ENCODE data around the gene OSBP2.

DNA sequence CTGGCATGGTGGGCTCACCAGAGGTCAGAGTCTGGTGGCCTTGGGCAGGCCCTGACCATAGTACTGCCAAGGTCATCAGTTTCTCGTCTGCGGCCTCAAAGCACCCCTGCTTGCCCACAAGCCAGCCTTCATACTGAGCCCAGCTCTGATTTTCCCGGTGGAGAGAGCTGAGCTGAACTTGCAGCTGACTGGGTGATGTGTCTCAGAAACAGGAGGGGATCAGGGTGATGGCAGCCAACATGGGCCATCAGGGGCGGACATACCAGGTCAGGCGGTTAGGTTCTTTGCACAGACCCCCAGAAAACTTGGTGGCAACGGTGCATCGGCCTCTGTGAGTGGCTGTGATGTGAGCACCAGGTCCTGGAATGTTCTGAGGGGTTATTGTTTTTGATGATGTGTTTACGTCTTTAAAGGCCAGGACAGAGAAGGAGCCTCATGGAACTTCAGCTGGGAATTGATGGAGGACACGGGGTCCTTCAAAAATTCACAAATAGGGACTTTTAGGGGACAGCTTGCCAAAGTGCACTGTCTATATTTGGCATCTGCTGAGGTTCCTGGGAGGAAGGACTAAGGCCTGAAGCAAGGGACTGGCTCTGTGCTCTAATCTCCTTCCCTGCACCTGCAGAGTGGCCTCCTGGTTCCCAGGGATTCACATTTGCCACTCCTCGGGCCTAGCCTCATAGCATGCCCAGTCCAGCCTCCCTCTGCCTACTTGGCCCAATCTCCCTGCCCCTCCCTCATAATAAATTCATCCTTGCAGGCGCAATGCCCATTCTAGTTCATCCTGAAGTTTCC is 131.2 kb downstream of the OSBP2 start:
- TF ChIP-seq, protein P1, sequence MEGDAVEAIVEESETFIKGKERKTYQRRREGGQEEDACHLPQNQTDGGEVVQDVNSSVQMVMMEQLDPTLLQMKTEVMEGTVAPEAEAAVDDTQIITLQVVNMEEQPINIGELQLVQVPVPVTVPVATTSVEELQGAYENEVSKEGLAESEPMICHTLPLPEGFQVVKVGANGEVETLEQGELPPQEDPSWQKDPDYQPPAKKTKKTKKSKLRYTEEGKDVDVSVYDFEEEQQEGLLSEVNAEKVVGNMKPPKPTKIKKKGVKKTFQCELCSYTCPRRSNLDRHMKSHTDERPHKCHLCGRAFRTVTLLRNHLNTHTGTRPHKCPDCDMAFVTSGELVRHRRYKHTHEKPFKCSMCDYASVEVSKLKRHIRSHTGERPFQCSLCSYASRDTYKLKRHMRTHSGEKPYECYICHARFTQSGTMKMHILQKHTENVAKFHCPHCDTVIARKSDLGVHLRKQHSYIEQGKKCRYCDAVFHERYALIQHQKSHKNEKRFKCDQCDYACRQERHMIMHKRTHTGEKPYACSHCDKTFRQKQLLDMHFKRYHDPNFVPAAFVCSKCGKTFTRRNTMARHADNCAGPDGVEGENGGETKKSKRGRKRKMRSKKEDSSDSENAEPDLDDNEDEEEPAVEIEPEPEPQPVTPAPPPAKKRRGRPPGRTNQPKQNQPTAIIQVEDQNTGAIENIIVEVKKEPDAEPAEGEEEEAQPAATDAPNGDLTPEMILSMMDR (IDR thresholded peaks at IDR 0.05) = no peak
- TF ChIP-seq POLR2A (IDR thresholded peaks at IDR 0.05) = no peak
